ENCODE data around the gene PAQR5.
"Not testable (repeated sequence)": the region's sequence is repeated elsewhere in the genome, so short reads cannot be mapped to it uniquely, and the experiment has no call there.

The PAQR5 gene

GRCh38 chr15:69315402-69316110, 16.8 kb downstream of the PAQR5 start:
- DNase-seq (ENCODE audit: low read depth, low spot score) = no peak

- no peak for DNase-seq (ENCODE audit: low read depth, low spot score)
Observed at GRCh38 chr15:69316291-69316690, 17.6 kb downstream of the PAQR5 start.

GRCh38 chr15:69317392-69317841, 18.7 kb downstream of the PAQR5 start:
- DNase-seq (ENCODE audit: low read depth, low spot score) = no peak

GRCh38 chr15:69318033-69318432, 19.3 kb downstream of the PAQR5 start:
- no peak for DNase-seq (ENCODE audit: low read depth, low spot score)

DNA sequence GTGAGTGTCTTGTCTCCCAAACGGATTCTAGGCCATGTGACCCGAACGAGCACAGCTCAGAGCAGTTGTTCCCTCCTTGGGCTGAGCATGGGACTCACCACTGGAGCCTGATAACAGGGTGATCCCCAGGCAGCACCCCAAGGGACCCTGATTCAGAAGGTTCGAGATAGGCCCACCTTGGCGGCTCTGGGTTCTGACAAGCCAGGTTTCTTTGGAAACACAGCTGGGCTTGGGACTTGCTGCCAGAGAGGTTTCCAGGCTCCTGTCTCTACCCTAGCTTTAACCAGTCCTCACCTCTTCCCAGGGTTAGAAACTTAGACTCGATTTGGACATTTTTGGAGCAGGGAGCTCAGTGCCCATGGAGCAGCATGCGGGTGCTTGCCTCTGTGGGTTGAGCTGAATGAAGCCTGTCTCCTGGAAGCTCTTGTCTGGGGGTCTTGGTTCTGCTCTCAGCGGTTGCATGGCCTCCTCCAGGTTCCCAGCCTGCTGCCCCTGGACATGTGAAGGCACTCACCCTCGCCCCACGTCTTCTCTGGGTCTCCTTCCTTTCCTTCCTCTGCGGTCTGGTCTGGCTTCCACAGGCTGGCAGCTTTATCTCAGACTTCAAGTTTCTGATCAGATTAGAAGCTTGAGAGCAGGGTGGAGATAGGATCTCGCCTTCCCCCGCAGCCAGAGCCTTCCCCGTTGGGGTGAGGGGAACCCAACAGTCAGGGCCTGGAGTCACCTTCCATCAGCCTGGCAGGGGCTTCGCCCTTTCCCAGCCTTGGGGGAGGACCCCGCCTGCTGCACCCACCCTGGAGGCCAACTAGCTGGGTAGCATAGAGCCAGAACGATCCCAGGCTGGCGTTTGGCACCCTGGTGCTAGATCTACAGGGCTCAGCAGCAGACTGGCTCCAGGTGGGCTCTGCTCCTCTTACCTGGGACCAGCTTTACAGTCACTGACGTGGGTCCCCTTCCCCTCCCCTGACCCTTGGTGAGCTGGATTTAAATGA, 21.0 kb downstream of the PAQR5 start:
- DNase-seq (ENCODE audit: low read depth, low spot score) = no peak

DNA sequence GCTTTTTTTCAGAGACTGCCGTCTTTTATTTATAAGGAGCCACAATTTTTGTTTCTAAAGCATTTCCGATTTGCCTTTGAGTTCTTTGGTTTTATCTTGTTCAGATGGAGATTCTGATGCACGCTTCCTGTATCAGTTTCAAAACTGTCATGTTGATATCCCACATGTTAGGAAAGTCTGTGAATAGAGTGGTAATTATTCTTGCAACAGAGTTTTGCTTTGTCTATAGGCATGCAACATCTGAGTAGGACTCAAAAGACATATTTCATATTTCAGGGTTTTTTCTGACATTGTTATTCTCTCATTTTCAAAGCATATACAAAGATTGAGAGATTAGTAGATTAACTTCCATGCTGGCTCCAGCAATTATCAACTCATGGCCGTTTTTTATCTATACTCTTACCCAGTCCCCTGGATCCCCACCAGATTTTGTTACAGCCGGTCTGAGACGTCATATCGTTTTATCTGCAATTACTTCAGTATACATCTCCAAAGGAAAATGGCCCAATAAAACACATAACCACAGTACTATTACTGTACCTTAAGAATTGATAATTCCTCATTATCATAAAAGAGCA, 22.4 kb downstream of the PAQR5 start:
- DNase-seq (ENCODE audit: low read depth, low spot score) = no peak

DNA sequence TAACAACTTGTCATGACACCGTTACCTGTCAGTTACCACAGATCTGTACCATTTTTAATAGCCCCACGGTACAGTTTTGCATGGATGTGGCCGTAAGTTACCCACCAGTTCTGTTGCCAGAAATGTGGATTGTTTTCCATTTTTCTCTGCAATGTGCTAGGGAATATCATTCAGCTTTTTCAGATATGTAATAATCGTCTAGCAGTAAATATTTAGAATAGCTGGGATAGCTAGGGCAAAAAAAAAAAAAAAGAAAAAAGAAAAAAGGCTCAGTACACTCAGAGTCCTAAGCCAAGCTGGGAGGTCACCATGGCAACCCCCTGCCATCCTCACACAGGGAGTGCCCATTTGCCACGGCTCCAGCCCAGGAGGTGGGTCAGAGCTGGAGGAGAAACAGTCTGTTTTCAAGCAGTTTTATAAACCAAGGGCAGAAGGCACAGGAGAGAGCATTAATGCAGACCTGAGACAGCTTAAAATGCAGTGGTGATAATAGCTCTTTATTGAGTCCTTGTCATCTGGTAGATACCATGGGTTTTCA, 25.2 kb downstream of the PAQR5 start:
- no peak for DNase-seq (ENCODE audit: low read depth, low spot score)

GRCh38 chr15:69324565-69324964, 25.9 kb downstream of the PAQR5 start:
- no peak for DNase-seq (ENCODE audit: low read depth, low spot score)

- no peak for DNase-seq (ENCODE audit: low read depth, low spot score)
Observed at GRCh38 chr15:69325456-69325971, 26.8 kb downstream of the PAQR5 start.

GRCh38 chr15:69328080-69328479, 29.4 kb downstream of the PAQR5 start:
- no peak for DNase-seq (ENCODE audit: low read depth, low spot score)

- no peak for DNase-seq (ENCODE audit: low read depth, low spot score)
Observed at GRCh38 chr15:69328739-69329138, 30.0 kb downstream of the PAQR5 start.

DNA sequence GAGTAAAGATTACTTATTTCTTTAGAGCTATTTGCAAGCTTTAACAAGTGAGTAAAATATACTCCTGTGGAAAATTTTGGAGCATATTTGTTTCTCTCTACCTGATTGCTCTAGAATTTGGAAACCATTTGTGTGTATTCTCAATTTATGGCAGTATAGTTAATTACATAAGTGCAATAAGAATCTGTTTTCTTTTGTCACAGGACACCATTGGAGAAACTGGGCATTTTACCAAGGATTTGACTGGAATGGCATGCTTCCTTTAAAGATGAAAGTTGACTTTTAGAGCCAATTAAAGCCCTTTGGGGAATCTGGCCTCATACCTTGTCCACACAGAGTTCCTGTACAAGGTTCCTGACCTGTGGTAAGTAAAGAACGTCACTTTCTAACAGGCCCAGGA, 38.4 kb downstream of the PAQR5 start:
- DNase-seq (ENCODE audit: low read depth, low spot score) = no peak

DNA sequence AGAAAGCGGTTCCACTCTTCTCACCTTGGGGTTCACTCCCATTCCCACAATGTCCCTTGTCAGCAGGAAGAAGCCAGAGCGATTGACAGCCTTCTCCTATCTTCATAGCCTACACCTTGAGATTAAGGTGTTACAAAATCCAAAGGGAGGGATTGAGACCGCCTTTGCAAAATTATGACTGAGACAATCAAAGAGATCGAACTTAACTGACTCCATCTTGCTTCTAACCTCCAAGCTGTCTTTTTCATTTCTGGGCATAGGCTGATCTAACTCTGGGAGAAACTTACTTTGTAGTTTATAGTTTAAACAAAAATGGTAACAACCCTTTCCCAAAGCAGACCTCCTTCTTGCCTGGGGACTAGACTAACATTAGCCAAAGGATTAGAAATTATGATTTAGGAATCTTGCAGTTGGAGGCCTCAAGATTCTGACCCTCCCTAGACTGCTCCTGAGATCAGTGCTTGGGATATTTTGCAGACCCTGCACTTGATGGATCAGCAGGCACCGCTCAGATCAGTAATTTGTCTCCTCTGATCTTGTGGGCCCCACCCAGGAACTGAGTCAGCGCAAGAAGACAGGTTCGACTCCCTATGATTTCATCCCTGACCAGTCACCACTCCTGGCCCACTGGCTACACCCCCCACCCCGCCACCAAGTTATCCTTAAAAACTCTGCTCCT, 40.0 kb downstream of the PAQR5 start:
- no peak for DNase-seq (ENCODE audit: low read depth, low spot score)

DNA sequence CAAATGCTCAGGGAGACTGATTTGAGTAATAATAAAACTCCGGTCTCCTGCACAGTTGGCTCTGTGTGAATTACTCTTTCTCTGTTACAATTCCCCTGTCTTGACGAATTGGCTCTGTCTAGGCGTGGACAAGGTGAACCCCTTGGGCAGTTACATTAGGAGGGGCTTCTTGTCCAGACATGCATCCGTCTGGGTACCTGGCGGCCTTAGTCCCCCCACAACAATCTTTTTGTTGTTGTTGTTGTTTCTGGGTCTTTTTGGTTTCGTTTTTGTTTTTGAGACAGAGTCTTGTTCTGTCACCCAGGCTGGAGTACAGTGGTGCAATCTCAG, 40.5 kb downstream of the PAQR5 start:
- not testable (repeated sequence) for DNase-seq (ENCODE audit: low read depth, low spot score)

DNA sequence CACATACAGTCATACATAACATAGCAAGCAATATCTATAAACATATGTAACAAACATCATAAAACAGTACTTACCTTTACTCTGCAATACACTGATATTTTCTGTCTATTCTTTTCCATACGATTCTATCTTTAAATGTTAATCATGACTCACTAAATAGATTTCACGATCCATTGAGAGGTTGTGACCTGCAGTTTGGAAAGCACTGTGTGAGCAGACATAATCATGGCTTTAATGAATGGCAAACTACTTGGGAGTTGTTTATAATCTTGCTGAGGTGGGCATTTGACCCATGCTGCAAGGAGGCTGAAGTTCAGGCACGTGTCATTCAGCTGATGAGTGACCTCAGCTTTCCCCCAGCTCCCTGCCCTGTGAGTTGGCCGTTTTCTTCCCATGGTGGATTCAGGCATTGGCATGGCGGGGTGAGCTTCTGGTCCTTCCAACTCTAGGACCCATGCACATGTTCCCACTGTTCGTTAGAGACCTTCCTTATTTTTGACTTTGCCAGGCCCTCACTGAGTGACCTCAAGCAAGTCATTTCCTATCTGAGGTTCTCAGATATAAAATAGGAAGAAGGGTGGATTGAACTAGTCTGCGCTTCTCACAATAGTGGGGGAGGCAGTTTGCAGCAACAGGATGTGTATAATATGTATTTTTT, 41.7 kb downstream of the PAQR5 start:
- DNase-seq (ENCODE audit: low read depth, low spot score) = no peak

- no peak for DNase-seq (ENCODE audit: low read depth, low spot score)
Observed at GRCh38 chr15:69341356-69341755, 42.6 kb downstream of the PAQR5 start.

- no peak for DNase-seq (ENCODE audit: low read depth, low spot score)
Observed at GRCh38 chr15:69342460-69343076, 43.9 kb downstream of the PAQR5 start.

- no peak for DNase-seq (ENCODE audit: low read depth, low spot score)
Observed at GRCh38 chr15:69343133-69343532, 44.4 kb downstream of the PAQR5 start.

GRCh38 chr15:69344238-69344637, 45.5 kb downstream of the PAQR5 start:
- no peak for DNase-seq (ENCODE audit: low read depth, low spot score)

DNA sequence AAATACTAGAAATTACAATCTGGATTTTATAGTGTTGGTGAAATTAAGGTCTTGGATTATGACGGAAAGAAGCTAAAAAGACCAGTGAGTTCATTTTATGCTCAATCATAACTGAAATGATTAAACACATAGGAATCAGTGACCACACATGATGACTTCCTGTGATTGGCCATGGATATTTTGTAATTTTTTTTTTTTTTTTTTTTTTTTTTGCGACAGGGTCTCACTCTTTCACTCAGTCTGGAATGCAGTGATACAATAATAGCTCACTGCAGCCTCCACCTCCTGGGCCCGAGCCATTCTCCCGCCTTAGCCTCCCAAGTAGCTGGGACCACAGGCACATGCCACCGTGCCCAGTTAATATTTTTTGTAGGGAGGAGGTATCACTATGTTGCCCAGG, 47.4 kb downstream of the PAQR5 start:
- no peak for DNase-seq (ENCODE audit: low read depth, low spot score)

All from activated CD4-positive, CD25-positive, alpha-beta regulatory T cell treated with anti-CD3 and anti-CD28 coated beads, Interleukin-2, amount 50 U/mL, for 16 hours (primary cell).